ENCODE data around the gene PRKCE.

The PRKCE gene

GRCh38 chr2:45899926-45900325, 248.5 kb downstream of the PRKCE start:
- H3K9ac ChIP-seq (ENCODE audit: insufficient read length): no peak overlapping the region
- H3K9me3 ChIP-seq (ENCODE audit: low read depth, low read length): no peaks in the 10 kb centered on the region
- no peak for DNase-seq (ENCODE audit: low read depth, low spot score)
- H3K4me3 ChIP-seq: no peak overlapping the region
- TF ChIP-seq FOXP2 (optimal IDR thresholded peaks at IDR 0.05; ENCODE audit: control extremely low read depth, extremely low read length, insufficient read depth): no peak
- no peak for TF ChIP-seq EZH2 (IDR thresholded peaks at IDR 0.05)
- TF ChIP-seq POLR2AphosphoS5 (IDR thresholded peaks at IDR 0.05; ENCODE audit: borderline replicate concordance, low read depth, low read length): no peak
- H3K36me3 ChIP-seq (ENCODE audit: insufficient read depth, low read length): no peaks in the 10 kb centered on the region
- H3K27ac ChIP-seq: no peak overlapping the region

DNA sequence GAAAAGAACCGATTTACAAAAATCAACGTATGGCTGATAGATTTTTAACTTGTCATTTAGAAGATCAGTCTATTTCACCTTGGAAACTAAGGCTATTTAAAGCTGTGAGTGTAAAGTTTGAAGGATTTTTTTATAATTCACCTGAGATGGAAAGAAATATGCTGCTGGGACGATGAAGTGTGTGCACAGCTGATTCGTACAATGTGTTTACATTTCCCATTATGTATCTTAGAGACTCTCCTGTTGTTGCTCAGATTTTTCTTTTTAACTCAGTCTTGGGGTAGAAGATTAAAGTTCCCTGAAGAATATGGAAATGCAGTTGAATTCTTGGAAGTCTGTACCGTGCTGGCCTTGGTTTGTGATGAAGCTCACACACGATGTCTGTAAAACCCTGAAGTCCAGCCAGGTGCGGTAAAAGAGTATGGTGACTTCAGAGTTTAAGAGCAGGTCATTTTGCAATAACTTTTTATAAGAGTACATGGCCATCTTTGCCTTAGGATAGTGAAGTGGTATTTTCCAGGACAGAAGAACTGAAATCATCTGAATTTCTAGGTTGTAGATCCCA, 250.1 kb downstream of the PRKCE start:
- no peak for TF ChIP-seq EZH2 (IDR thresholded peaks at IDR 0.05)
- no peak for TF ChIP-seq POLR2AphosphoS5 (IDR thresholded peaks at IDR 0.05; ENCODE audit: borderline replicate concordance, low read depth, low read length)
- no peak for TF ChIP-seq FOXP2 (optimal IDR thresholded peaks at IDR 0.05; ENCODE audit: control extremely low read depth, extremely low read length, insufficient read depth)
- Histone ChIP-seq H3K4me3 (no peak overlapping the region), H3K9ac (ENCODE audit: insufficient read length) (no peak overlapping the region), H3K36me3 (ENCODE audit: insufficient read depth, low read length) (no peaks in the 10 kb centered on the region), H3K27ac (no peak overlapping the region), H3K9me3 (ENCODE audit: low read depth, low read length) (no peaks in the 10 kb centered on the region)
- DNase-seq (ENCODE audit: low read depth, low spot score): no peak

GRCh38 chr2:45902380-45902779, 250.9 kb downstream of the PRKCE start:
- H3K36me3 ChIP-seq (ENCODE audit: insufficient read depth, low read length): no peaks in the 10 kb centered on the region
- H3K4me3 ChIP-seq: no peak overlapping the region
- DNase-seq (ENCODE audit: low read depth, low spot score): no peak
- no peak for TF ChIP-seq FOXP2 (optimal IDR thresholded peaks at IDR 0.05; ENCODE audit: control extremely low read depth, extremely low read length, insufficient read depth)
- TF ChIP-seq EZH2 (IDR thresholded peaks at IDR 0.05): no peak
- TF ChIP-seq POLR2AphosphoS5 (IDR thresholded peaks at IDR 0.05; ENCODE audit: borderline replicate concordance, low read depth, low read length): no peak
- no peak overlapping the region for H3K9ac ChIP-seq (ENCODE audit: insufficient read length)
- no peaks in the 10 kb centered on the region for H3K9me3 ChIP-seq (ENCODE audit: low read depth, low read length)
- no peak overlapping the region for H3K27ac ChIP-seq

DNA sequence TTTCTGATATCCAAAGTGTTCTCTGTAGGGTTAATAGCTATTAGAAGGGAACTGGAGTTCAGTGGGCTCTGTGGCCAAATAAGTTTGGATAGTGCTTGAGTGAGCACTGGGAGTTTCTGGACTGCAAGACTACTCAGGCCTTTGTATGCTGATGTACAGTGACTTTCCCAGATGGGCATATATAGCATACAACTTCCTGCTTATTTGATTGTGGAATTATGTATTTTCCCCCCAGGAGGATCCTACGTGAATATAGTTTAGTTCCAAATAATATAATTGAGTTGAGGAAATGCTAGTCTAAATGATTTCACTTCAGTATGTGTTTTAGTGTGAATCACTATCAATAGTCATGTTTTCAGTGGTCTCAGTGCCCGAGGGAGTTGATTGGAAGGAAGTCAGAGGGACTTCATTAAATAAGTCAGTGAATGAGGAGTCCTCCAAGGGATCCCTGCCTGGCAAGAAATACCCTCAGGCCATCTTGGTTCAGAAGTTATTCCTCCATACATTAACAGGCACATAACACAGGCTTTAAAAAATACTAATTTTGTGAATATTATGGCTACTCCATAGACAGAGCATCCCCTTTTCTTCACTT, 251.4 kb downstream of the PRKCE start:
- Histone ChIP-seq H3K9ac (ENCODE audit: insufficient read length) (no peak overlapping the region), H3K27ac (no peak overlapping the region), H3K4me3 (no peak overlapping the region), H3K9me3 (ENCODE audit: low read depth, low read length) (no peaks in the 10 kb centered on the region), H3K36me3 (ENCODE audit: insufficient read depth, low read length) (no peaks in the 10 kb centered on the region)
- DNase-seq (ENCODE audit: low read depth, low spot score): no peak
- TF ChIP-seq POLR2AphosphoS5 (IDR thresholded peaks at IDR 0.05; ENCODE audit: borderline replicate concordance, low read depth, low read length): no peak
- TF ChIP-seq EZH2 (IDR thresholded peaks at IDR 0.05): no peak
- TF ChIP-seq FOXP2 (optimal IDR thresholded peaks at IDR 0.05; ENCODE audit: control extremely low read depth, extremely low read length, insufficient read depth): no peak

DNA sequence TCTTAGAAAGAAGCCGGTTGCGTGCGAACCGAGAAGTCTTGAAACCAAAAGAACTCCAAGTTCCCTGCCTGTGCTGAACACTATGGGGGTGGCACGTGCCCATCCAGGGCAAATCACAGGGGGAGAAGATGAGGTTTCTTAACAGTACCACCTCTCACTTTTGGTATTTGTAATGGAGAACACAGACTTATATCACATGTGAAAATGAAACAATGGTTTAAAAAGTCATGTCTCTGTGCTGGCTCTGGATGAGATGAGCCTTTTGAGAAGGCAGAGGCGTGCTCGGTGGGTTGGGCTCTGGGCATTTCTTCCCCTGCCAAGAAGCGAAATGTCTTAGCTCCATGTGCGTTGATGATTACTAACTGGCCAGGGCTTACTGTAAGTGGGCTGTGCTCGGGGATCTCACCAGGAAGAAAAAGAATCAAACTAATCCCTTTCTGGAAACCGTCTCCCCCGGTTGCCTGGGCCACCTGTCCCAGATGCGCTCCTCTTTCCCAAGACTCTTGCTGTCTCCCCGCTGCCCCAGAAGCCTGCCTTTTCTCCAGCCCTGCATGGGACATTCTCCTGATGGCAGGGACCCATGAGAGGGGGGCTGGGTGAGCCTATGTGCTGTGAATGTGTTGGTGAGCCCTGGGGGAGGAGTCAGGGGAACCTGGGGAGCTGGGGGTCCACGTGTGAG, 252.9 kb downstream of the PRKCE start:
- no peaks in the 10 kb centered on the region for H3K36me3 ChIP-seq (ENCODE audit: insufficient read depth, low read length)
- H3K9ac ChIP-seq (ENCODE audit: insufficient read length): no peak overlapping the region
- no peak overlapping the region for H3K27ac ChIP-seq
- no peak overlapping the region for H3K4me3 ChIP-seq
- TF ChIP-seq POLR2AphosphoS5 (IDR thresholded peaks at IDR 0.05; ENCODE audit: borderline replicate concordance, low read depth, low read length) (no peak), EZH2 (IDR thresholded peaks at IDR 0.05) (no peak)
- H3K9me3 ChIP-seq (ENCODE audit: low read depth, low read length): no peaks in the 10 kb centered on the region
- DNase-seq (ENCODE audit: low read depth, low spot score): no peak

DNA sequence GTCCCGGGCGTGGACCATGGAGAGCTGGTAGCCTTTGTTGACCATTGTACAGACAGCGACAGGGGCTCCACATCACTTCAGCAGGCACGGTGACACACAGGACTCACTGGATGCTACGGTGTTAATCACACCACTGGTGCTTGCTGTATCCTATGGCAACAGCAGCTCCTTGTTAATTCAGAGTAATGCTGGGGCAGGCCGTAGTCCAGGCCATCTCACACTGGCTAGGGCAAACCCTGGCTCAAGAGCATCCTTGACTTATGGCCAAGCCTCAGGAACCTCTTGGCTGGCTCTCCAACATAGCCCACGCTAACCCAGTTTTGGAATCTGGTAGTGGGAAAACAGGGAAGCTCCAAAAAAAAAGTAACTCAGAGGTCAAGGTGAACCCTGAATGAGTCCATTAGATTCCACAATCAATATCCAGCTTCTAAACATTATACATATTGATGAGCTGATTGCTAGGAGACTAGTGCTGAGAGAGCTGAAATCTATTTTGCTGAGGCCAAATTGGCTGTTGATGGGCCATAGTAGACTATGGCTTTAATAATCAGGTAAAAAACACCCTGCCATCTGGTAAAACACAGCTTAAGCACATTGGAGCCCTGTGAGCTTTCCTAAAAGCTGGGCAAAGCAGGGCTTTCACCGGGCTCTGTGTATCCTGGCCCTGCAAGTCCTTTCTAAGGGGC, 253.6 kb downstream of the PRKCE start:
- Histone ChIP-seq H3K36me3 (ENCODE audit: insufficient read depth, low read length) (no peaks in the 10 kb centered on the region), H3K9ac (ENCODE audit: insufficient read length) (no peak overlapping the region), H3K9me3 (ENCODE audit: low read depth, low read length) (no peaks in the 10 kb centered on the region), H3K27ac (no peak overlapping the region), H3K4me3 (no peak overlapping the region)
- TF ChIP-seq FOXP2 (optimal IDR thresholded peaks at IDR 0.05; ENCODE audit: control extremely low read depth, extremely low read length, insufficient read depth): no peak
- no peak for TF ChIP-seq POLR2AphosphoS5 (IDR thresholded peaks at IDR 0.05; ENCODE audit: borderline replicate concordance, low read depth, low read length)
- no peak for TF ChIP-seq EZH2 (IDR thresholded peaks at IDR 0.05)
- no peak for DNase-seq (ENCODE audit: low read depth, low spot score)

- no peak for DNase-seq (ENCODE audit: low read depth, low spot score)
- no peaks in the 10 kb centered on the region for H3K36me3 ChIP-seq (ENCODE audit: insufficient read depth, low read length)
- H3K9ac ChIP-seq (ENCODE audit: insufficient read length): no peak overlapping the region
- H3K9me3 ChIP-seq (ENCODE audit: low read depth, low read length): no peaks in the 10 kb centered on the region
- no peak for TF ChIP-seq EZH2 (IDR thresholded peaks at IDR 0.05)
- no peak for TF ChIP-seq FOXP2 (optimal IDR thresholded peaks at IDR 0.05; ENCODE audit: control extremely low read depth, extremely low read length, insufficient read depth)
- TF ChIP-seq POLR2AphosphoS5 (IDR thresholded peaks at IDR 0.05; ENCODE audit: borderline replicate concordance, low read depth, low read length): no peak
- no peak overlapping the region for H3K4me3 ChIP-seq
- no peak overlapping the region for H3K27ac ChIP-seq
These were observed 254.1 kb downstream of the PRKCE start for GRCh38 chr2:45905632-45905958.

GRCh38 chr2:45907592-45907991, 256.1 kb downstream of the PRKCE start:
- Histone ChIP-seq H3K36me3 (ENCODE audit: insufficient read depth, low read length) (no peaks in the 10 kb centered on the region), H3K4me3 (no peak overlapping the region), H3K9me3 (ENCODE audit: low read depth, low read length) (no peaks in the 10 kb centered on the region), H3K27ac (no peak overlapping the region), H3K9ac (ENCODE audit: insufficient read length) (no peak overlapping the region)
- TF ChIP-seq POLR2AphosphoS5 (IDR thresholded peaks at IDR 0.05; ENCODE audit: borderline replicate concordance, low read depth, low read length) (no peak), EZH2 (IDR thresholded peaks at IDR 0.05) (no peak), FOXP2 (optimal IDR thresholded peaks at IDR 0.05; ENCODE audit: control extremely low read depth, extremely low read length, insufficient read depth) (no peak)
- DNase-seq (ENCODE audit: low read depth, low spot score): no peak
